HuH-7.5 (cell line): ENCODE data around the gene FBXW8.

Source experiments
- DNase-seq: peaks from one replicate; pipeline ENCODE4 v3.0.0; 2011; ENCODE audit warnings: low spot score

Gene FBXW8

DNA sequence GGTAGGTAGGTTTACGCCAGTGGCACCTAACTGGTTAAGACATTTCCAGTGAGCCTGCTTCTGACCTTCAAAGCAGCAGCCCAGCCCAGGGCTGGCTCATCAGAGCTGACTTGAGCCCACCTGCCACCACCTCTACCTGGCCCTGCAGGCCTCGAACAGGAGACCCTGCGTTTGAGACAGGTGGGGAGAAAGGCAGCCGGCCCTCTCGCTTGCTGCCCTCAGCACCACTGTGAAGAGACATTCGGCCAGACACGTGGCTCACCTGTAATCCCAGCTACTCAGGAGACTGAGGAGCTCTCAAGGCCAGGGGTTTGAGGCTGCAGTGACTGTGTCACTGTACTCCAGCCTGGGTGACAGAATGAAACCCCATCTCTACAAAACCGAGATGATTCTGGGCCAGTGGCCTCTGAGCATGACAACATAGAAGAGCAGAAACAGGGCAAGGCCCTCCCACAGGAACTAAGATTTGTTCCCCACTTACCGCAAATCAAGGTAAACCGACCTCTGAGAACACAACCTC is 114.3 kb downstream of the FBXW8 start:
- no peak for DNase-seq

DNA sequence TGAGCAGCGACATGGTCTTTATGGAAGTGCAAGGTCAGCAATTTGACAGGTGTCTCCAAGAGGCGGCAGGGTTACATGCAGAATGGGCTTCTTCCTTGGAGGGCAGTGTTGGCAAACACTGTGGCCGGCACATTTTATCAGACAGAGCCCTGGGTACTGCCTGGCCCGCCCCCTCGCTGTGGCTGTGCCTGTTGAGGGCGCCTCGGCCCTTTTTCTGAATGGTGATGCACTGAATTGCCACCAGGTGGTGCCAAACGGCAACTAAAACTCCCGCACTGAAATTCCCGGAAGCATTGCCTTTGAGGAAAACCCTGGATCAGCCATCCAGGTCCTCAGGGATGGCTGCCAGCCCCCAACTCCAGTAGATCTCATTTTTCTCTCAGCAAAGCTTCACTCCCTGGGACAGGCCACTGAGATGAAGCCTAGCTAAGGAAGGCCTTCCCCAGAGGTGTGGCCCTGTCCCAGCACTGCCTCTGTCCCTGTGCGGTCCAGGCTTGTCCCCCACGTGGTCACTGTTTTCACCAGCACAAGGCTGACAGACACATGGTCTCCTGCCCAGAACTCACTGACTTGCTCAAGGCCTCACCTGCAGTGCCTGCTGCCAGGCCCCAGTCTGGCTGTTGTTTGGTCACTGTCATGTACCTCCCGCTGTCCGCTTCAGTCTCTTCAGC is 114.9 kb downstream of the FBXW8 start:
- DNase-seq = peak; percentile 68

GRCh38 chr12:117026343-117026742 is 115.6 kb downstream of the FBXW8 start:
- DNase-seq = no peak

DNA sequence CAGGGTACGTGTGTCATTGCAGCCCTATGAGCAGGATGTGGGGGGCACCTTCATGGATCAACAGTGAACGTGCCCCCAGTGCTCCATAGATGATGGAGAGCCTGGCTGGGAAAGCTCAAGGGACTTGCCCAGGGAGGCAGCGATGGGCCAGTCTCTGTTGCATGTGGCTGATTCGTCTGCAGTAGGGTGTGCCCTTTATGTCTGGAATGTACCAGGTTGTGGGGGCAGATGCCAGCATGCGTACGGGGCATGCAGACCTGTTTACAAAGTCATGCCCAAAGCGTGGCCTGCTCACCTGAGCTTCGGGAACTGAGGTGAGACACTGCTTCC is 116.1 kb downstream of the FBXW8 start:
- no peak for DNase-seq

DNA sequence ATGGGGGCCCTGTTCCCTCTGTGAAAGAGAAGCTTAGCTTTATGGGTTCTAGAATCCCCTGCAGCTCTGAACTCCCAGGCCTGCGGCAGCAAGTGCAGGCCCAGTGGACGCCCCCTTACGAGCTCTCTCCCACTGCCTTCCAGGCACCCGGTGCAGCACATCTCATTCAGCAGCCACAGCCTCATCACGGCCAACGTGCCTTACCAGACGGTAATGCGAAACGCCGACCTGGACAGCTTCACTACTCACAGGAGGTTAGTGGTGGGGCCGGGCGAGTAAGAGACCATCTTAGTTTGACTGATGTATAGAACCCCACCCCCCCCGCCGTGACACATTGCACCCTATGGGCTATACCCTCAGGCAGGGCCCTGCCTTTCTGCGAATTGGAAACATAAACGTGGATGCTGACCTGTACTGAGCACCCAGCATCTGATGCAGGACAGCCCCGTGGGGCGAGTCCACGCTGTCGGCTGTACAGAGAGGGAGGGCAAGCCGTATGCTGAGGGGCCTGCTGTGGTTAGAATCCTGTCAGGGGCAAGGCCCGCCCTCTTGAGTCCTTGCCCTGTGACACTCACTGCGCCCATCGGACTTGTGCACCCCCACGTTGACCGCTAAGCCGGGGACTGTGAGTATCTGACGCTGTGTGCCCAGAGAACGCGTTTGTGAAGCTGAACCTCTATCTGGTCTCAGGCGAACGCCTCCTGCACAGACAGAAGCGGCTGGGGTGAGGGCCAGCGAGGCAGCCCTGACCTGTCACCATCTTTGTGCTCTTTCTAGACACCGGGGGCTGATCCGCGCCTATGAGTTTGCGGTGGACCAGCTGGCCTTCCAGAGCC is 116.7 kb downstream of the FBXW8 start:
- no peak for DNase-seq

- no peak for DNase-seq
Observed at GRCh38 chr12:117028254-117028653, 117.5 kb downstream of the FBXW8 start.

DNA sequence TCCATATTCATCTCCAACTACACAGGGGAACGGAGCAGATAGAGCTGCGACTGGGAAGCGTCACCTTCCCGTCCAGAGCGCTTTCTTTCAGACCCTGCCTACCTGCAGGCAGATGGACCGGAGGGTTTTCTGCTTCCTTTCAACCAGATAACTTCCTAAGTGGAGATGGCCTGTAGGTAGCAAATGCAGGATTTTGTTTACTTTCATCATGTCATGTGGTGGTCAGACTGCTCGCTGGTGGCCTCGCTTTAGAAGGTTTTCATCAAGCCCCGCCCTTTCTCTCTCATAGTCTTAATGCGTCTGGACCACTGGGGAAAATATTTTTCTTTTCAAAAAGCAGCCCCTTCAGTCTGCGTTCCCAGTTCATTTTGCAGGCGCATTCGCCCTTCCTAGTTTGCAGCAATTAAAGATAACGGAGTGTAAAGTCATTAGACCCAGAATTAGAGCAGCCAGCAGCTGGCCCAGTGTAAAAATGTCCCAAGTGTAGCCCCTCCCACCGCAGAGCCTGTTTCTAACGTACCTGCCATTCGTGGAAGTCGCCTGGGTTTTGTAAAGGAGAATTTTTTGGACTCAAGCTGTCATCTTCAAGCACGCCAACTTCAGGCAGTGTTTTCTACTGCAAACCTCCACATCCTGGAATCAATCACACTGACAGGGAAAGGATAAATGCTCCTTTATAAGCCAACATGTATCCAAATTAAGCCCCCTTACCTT is 119.6 kb downstream of the FBXW8 start:
- no peak for DNase-seq

- DNase-seq = no peak
Observed at GRCh38 chr12:117031843-117032592, 121.3 kb downstream of the FBXW8 start.

- no peak for DNase-seq
Observed at GRCh38 chr12:117032593-117033381, 122.0 kb downstream of the FBXW8 start.

GRCh38 chr12:117033382-117034221 is 122.9 kb downstream of the FBXW8 start:
- DNase-seq = no peak

GRCh38 chr12:117034249-117034648 is 123.5 kb downstream of the FBXW8 start:
- DNase-seq = no peak

- no peak for DNase-seq
Observed at GRCh38 chr12:117034701-117035151, 124.0 kb downstream of the FBXW8 start.

DNA sequence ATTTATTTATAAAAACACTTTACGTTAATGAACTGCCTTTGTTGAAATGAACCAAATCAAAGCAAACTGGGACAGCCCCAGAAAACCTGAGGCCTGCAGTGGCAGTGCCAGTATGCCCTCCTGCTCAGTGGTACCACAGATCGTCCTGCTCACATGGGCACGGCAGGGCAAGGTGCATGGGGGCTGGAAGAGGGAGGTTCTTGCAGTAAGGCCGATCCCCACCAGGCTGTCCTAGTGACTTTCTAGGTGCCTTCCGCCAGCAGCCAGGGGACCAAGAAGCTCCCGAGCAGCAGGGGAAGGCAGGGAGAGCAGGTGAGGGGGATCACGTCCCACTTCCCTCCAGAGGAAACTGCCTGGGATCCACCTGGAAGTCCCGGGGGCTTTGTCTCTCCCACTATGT is 124.5 kb downstream of the FBXW8 start:
- no peak for DNase-seq

GRCh38 chr12:117036046-117036445 is 125.3 kb downstream of the FBXW8 start:
- no peak for DNase-seq

DNA sequence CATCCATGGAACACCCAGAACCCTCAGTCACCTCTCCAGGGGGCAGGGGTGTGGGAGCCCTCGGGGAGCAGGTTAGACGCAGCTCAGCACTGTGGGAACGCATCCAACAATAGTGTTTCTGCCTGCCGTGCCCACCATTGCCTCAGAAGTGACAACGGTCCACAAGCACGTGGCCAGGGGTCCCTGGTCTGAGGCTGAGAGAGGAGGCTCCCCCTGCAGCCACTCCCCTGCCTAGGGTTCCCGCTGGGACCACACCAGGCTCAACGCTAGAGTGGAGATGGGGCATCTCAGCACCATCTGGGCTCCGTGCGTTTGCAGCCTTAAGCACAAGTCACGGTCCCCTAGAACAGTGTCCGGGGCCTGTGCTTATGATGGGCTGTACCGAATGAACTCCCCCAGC is 125.8 kb downstream of the FBXW8 start:
- DNase-seq = no peak

- DNase-seq = no peak
Observed at GRCh38 chr12:117037289-117038022, 126.7 kb downstream of the FBXW8 start.

GRCh38 chr12:117038023-117038680 is 127.4 kb downstream of the FBXW8 start:
- DNase-seq = no peak

DNA sequence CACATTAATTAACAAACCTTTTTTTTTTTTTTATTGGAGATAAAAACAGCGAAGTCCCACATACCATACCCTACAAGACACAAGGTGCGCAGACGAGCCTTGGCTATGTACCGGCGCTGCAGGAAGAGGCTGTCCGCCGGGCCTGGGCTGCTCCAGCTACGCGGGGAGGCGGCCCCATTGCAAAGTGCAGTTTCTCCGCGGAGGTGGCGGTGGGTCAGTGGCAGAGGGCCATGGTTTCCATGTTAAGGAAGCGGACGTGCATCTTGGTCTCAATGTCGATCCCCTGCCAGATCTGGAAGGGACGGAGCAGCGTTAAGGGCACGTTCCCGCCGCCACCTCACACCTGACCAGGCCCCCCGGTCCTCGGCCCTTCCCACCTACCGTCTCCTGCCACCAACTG is 128.2 kb downstream of the FBXW8 start:
- DNase-seq = no peak

DNA sequence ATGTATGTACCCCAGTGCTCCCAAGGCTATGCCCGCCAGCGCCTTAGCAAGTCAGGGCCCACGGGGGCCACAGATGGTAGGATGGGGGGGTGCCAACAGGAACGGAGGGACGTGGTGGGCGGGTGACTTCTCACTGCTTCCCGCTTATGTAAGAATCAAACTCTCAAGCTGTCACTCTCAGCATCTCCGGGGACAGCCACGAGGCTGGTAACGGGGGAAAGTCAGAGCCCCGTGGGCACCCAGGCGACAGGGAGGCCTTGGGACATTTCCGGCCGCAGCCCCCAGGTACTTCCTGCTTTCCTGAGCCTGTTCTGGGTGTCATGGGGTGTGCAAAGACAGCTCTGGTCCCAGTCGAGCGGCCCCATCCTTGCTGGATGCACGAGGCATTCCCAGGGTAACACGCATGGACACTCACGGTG is 129.2 kb downstream of the FBXW8 start:
- no peak for DNase-seq
